NAMALWA (cell line): ENCODE data around the gene L1CAM.

Experiments
- DNase-seq: peaks from one replicate; pipeline ENCODE4 v3.0.0-alpha.2; 2015; ENCODE audit warnings: low spot score

The L1CAM gene

DNA sequence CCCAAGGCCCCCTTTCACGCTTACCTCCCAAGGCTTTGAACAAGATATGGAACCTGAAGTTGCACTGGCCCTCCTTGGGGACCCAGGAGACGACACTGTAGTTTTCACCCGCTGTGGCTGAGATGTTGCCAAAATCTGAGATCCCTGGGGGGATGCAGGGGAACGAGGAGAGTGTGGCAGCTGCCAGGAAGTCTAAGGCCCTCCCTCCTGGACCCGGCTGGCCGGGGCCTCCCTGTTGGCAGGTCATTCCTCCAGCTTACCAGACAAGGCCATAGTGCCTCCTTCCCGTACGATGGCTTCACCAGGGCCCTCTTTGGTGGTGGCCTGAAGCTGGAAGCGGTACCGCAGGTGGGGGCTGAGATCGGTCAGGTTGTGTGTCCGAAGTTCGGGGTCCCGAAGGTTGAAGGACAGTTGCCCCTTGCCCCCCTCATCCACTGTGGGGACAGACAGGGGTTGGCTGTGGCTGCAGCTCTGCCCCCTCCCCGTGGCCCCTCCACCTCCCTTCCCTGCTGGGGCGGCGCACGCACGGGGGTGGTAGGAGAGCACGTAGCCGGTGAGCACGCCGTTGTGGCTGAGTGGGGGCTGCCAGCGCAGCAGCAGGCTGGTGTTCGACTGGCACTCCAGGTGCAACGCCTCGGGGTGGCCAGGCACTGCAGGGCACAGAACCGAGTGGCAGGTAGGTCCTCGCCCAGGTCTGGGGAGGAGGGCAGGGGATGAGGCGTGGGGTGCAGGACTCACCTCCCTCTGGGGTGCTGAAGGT is 21.2 kb downstream of the L1CAM start:
- DNase-seq: no peak

DNA sequence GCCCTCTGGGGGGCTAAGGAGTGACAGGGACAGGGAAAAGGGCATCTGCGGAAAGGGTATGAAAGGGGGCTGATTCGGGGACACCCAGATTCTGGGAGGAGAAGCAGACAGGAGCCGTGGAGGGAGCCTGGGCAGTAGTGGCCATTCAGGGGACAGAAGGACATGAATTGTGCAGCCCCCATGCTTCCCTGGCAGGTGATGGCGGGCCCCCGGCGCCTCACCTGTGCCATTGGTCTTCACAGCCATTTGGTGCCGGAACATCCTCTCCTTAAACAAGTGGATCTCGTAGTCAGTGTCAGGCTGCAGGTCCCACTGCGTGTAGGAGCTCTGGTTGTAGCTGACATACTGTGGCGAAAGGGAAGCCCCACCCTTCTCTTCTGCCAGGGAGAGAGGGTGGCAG is 21.9 kb downstream of the L1CAM start:
- DNase-seq: no peak

DNA sequence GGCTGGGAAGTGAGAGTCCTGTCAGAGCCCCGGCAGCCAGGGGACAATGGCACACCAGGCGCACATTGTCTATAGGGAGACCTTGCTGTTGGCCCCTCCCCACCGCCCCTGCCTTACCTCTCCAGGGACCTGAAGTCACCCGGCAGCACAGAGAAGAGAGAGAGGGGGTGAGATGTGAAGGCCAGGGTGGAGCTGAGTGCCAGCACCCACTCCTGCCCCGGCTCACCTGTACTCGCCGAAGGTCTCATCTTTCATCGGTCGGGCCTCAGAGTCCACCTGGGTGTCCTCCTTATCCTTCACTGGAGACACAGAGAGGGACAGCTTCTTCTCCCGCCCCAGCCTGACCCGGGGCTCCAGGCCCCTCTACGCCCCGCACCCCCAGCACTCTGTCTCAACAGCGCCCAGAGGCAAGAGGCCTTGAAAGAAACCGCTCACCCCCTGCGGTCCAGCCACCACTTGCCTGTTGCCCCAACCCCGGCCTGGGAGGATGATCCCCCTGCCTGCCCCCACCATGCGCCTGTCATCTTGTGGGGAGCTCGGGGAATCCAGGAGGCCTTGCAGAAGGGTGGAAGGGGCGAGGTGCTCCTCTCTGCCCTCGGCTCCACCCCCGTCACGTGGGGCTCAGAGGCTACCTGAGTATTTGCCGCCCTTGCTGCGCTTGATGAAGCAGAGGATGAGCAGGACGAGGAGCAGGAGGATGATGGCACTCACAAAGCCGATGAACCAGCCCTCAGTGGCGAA is 22.6 kb downstream of the L1CAM start:
- no peak for DNase-seq

DNA sequence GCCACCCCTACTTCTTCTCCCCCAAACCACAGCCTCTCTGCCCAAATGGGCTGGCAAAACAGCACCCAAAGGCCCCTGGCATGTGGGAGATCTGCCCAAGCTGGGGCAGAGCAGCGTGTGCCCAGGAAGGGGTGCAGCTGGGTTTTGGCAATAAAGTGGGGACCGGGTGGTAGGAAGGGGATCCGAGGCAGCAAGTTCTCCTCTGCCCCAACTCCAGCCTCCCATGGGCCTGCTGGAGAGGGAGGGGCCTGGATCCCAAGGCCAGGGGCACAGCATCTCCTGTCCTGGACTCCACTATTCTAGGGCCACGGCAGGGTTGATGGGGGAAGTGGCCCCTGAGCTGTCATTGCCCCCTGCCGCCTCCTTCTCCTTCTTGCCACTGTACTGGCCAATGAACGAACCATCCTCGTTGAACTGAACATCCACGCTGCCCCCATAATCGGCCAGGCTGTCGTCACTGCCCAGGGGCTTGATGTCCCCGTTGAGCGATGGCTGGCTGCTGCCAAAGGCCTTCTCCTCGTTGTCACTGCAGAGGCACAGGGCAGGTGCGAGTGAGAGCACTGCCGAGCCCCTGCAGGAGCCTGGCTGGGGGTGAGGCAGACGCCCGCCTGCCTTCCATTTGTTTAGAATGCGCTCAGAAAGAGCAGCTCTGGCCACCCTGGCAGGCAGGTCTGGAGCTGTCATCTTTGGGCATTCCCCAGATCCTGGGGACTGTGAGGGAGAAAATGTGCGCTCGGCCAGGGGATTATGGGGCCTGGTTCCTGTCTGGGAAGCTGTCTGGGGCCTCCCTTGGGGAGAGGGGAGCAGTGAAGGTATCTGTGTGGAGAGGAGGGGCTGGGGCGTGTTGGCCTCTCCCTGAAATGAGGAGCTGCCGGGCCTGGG is 23.4 kb downstream of the L1CAM start:
- no peak for DNase-seq

DNA sequence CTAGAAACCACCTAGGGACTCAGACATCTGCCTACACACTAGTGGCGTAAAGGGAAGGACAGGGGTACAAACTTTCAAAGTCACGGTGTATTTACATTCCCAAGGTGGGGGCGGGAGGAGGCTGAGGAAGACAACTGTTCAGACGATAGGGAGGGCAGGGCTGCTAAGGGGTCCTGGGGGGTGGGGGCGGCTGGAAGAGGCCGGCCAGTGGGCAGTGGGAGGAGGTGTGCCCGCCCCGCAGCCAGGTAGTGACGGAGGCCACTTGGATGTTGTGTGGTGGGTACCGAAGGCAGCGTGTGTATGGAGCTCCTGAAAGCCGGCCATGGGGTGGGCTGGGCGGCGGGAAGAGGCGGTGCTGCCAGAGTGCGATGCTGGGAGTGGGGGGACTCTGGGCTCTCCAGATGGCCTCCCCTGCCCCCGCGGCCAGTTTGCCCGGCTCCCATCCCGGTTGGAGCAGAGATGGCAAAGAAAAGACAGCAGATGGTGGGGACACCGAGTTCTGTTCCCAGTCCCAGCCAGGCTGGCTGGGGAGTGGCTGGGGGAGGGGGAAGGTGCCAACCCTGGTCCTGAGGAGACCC is 24.2 kb downstream of the L1CAM start:
- no peak for DNase-seq

DNA sequence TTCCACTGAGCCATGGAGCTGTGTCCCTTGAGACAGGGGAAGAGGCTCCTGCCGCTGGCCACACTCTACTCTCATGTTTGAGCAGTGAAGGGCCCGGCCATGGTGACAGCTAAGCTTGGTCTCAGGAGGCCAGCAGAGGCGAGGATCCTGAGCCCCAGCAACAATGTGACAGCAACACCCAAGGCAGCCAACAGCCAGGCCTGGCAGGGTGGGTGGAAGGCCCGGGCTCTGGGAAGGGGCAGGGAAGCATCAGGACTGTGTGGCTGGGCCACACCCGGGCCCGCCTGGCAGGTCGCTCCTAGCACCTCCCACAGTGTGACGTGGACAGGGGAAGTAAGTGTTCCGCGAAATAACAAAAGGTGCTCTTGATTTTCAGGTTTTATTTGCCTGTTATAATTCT is 24.8 kb downstream of the L1CAM start:
- no peak for DNase-seq

DNA sequence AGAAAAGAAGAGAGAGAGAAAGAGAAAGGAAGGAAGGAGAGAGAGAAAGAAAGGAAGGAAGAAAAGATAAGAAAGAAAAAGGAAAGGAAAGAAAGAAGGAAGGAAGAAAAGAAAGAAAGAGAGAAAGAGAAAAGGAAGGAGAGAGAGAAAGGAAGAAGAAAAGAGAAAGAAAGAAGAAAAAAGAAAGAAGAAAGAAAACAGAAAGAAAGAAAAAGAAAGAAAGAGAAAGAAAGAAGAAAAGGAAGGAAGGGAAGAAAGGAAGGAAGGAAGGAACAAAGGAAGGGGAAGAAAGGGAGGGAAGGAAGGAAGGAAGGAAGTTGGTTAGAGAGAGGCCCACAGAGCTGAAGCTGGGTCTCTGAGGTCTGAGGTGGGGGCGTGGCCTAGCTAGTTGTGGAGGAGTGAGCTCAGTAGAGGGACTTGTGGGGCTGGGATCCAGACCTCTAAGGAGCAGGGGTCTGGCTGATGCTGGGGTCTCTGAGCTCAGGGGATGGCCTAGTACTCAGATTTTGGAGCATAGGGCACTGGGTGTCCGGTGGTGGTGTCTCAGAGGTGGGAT is 28.5 kb downstream of the L1CAM start:
- DNase-seq: no peak

DNA sequence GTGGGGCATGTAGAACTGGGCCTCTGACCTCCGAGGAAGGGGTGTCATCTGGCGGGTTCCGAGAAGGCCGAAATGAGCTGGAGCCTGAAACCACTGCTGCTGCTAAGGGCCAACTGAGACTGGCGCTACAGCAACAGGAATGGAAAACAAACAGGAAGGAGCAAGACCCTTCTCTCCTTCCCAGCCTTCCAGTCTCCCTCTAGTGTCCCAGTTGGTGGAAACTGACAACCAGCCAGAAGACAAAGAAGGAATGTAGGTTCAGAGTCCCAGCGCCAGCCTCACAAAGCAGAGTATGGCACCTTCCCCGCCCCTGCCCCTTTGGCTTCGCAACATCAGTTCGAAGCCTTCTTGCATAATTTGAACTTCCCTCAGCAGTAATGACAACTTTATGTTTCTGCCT is 31.3 kb downstream of the L1CAM start:
- DNase-seq: no peak

DNA sequence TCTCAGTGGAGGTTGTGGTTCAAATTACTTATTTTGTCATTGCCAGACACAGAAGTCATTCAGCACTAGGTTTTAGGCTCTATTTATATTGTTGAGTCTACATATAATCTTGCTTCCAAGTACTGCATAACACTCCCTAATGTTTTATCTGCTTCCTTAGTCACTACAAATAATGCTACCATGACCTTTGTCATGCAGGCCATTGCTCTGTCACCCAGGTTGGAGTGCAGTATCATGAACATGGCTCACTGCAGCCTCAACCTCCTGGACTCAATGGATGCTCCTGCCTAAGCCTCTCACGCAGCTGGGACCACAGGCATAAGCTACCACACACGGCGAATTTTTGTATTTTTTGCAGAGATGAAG is 32.1 kb downstream of the L1CAM start:
- DNase-seq: no peak

DNA sequence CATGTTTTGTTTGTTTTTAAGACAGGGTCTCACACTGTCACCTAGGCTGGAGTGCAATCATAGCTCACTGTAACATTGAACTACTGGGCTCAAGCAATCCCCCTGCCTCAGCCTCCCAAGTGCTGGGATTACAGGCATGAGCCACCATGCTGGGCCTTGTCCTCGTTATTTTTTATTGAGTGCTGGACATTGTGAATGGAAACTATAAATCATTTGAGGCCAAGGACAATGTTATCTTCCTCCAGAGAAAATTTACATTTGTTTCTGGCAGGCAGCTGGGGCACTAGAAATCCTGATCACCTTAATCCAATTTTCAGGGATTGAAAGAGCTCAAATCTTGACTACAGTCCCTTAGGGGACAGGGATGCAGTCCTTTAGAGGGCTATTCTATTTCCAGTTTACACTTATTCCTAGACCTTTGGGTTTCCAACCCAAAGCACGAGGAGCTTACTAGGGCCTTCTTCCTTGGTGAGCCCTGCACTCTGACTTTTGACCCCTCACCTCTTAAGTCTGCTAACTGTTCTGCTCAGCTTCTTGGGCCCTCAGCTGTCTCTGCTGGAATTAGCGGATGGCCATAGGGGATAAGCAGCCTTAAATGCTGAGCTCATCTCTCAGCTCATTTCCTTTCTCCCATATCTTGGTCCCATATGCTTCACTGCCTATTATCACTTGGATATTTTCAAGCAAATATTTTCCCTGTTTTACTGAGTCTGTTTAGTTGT is 32.6 kb downstream of the L1CAM start:
- DNase-seq: no peak

DNA sequence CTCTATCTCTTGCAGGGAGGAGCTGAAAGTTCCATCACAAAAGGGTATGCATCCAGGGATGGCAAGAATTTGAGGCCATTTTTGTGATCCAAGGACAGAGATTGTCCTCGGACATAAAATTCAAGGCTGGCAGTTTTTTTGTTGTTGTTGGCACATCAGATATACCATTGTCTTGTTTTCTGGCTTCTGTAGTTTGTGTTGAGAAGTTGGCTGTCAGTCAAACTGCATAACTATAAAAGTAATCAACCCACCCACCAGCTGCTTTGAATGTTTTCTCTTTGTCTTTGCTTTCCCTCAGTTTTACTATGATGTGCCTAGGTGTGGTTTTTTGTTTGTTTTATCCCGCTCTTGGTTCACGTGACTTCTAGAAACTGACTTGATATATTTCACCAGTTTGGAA is 34.0 kb downstream of the L1CAM start:
- DNase-seq: no peak

DNA sequence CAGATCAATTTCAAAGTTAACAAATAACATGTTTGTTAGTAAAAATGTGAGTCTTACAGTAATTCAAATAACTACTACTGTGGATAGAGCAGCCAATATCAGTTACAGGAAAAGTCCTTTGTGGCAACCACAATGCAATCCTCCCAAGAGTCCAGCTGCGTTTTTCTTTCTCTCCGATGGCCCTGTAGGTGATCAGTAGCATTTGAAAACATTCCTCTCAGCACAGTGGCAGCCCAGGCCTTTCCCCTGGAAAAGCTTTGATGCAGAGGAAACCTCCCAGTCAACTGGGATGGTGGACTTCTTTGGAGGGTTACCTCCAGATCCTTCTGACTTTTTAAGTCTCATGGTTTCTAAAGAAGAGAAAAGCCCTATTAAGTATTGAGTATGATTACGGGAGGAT is 37.6 kb downstream of the L1CAM start:
- no peak for DNase-seq

DNA sequence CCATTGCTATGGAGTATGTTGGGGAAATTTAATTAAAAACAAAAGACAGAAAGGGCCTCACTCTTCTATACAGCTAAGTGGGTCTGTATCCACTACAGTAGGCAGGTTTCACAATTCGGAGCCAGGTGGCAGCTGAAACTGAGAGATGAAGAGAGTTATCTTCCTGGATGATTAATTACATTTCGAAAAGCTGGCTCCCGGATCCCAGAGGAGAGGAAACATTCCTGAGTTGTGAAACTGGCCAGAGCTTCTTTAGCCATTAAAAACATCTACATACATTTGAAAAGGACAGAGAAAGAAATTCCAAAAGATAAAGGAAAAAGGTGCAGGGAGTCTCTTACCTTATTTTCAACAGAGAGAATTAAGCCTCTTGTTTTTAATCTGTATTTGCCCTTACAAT is 40.1 kb downstream of the L1CAM start:
- DNase-seq: no peak

DNA sequence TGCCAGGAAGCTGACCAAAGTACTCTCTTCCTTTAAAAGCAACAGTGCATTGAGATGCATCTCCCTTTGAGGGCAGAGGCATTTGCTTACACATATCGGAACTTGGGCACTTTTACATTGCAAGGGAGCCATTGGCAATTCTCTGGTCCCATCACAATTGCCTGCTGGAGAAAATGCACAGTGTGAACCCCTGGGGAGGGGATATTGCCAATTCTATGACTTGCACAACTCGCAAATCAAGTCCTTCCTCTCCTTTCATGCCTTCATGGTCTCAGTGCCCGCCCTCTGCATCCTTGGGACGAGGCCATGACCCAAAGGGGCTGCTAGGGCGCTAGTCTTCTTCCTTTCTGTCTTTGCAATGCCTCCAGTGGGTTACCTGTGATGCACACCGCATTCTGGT is 40.8 kb downstream of the L1CAM start:
- no peak for DNase-seq

DNA sequence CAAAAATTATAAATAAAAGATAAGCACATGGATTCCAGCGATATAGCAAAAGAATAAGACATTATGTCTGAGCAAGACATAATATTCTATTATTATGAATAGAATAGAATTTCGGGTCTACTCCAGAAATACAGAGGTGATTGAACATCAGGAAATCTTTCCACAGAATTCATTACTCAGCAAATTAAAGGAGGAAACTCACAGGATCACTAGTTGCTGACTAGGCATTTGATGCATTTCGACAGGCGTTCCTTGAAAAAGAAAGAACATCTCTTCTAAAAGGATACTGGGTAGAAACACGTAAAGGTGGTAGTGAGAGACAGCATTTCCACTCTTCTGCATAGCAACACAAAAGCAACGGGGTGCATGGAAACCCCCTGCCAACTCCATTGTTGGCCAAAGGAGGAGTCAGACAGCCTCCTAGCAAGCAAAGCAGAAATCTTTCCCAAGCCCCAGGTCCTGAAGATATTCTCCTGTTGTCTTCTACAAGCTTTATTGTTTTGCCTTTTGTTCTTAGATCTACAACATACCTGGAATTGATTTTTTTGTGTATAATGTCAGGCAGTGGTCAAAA is 41.4 kb downstream of the L1CAM start:
- DNase-seq: no peak

DNA sequence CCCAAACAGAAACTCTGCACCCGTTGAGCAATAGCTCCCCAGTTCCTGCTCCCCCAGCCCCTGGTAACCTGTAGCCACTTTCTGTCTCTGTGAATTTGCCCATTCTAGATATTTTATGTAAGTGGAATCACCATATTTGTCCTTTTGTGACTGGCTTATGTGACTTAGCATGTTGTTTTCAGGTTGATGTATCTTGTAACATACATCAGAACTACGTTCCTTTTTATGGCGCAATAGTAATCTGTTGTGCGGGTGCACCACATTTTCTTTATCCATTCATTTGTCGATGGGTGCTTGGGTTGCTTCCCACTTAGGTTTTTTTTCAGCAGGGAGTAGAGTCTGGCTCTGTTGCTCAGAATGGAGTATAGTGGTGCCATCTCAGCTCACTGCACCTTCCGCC is 49.1 kb downstream of the L1CAM start:
- no peak for DNase-seq

DNA sequence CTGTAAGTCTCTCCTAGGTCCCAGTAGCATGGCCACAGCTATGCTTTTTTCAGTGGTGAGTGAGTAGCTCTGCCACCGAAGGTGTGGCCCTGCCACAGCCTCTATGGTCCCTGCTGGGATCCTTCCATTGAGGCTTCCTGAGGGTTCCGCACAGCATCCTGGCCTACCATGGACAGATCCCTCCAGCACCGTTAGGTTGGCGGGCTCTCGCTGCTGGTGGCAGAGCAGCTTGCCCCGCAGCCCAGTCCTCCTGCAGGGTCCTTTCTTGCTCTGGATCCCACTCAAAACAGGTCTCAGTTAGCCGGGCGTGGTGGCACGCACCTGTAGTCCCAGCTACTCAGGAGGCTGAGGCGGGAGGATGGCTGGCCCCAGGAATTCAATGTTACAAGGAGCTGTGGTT is 53.2 kb downstream of the L1CAM start:
- DNase-seq: no peak

DNA sequence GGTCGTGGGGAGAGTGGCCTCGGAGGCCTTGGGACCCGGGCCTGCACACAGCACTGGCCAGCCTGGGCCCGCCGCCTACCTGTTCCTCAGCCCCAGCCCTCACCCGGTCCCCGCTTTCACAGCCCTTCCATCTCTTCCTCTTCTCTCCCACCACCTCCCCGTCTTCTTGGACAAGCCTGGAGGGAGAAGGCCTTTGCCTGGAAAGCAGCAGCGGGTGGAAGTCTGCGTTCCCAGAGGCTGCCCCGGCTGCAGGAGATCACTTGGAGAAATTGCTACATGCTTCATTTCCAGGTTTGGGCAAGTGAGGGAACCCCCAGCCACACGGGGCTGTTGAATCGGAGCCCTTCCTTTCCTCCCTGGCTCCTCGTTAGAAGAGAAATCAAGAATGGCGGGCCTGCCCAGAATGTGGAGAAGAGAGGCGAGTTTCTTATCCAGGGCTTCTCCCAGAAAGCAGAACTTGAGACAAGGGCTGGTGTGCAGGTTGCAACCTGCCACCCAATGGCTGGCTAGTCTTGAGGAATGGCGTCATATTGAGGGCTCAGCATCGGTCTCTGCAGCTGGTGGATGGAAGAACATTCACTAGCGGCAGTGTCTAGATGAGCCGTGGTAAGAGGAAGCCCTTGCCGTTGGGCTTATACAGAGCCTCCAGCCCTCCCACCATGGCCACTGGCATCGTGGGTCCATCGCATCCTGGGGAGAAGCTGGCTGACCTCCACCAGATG is 54.4 kb downstream of the L1CAM start:
- DNase-seq: peak; percentile 15

DNA sequence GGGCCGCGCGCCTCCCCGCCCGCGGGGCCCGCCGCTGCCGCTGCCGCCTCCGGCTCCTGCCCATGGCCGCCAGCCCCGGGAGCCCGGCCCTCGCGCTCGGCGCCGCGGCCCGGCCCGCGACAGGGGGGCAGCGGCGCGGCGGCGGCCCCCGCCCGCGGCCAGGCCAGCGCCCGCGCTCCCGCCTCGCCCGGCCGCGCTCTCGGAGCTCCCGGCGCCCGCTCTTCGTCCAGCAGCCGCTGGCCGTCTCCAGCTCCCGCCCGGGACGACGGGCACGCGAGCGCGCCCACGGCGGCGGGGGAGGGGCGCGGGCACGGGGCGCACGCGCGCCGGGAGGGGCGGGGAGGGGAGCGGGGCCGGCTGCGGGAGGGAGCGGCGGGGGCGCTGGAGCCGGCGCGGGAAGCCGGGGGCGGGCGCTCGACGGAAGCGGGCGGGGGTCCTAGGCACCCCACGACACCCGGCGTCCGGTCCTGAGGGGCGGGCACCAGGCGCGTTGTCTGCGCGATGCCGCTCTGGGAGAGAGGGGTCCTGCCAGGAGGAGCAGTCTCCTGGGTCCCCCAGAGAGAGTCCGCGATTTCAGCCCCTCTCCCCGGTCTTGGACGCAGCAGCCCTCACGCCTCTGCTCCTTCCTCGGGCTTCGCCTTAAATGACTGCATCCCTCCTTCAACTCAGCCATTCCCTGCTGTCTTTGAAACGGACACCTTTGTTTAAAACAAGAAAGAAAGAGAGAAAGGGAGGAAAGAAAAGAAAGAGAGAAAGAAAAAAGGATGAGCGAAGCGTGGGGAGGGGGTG is 55.1 kb downstream of the L1CAM start:
- DNase-seq: no peak
